K562 treated with DMSO at 1 percent for 4 hours (cell line): Measurements from ENCODE around the gene ITPRID1. TPM values are rescaled to one million over a fixed set of nuclear protein-coding genes. Genes with fewer than 3 reads are reported as not detected.

Source experiments
- total RNA-seq: library from RNA; unstranded; fragments of 300-600 nt; gene quantifications from 2 replicates; pipeline ENCODE4 v1.2.3, GENCODE V29; 2022; ENCODE audit not compliant: insufficient read depth

ITPRID1 gene
- total RNA-seq = not detected in 2 replicates

DNA sequence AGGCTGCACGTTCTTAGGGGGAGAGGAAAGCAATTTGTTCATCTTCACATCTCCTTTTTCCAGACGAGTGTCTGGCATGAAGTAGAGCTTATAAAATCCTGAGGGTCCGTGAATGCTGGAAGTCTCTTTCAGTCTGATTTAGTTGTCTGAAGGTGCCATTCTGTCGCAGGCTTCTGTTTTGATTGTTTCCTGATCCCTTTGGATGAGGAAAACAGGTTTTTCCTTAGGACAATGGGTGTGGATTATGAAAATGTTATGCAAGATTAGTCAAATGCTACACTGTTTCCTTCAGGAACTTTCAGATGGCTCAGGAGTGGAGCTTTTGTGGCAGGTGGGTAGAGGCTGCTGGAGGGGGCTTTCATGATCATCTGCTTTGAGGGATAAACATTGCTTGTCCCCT, at the start of gene ITPRID1:
Gene ITPRID1 (plus strand): TSS at position 301 of the 400 bp plus-strand sequence. CDS start 38,935 bp downstream, outside the sequence.

DNA sequence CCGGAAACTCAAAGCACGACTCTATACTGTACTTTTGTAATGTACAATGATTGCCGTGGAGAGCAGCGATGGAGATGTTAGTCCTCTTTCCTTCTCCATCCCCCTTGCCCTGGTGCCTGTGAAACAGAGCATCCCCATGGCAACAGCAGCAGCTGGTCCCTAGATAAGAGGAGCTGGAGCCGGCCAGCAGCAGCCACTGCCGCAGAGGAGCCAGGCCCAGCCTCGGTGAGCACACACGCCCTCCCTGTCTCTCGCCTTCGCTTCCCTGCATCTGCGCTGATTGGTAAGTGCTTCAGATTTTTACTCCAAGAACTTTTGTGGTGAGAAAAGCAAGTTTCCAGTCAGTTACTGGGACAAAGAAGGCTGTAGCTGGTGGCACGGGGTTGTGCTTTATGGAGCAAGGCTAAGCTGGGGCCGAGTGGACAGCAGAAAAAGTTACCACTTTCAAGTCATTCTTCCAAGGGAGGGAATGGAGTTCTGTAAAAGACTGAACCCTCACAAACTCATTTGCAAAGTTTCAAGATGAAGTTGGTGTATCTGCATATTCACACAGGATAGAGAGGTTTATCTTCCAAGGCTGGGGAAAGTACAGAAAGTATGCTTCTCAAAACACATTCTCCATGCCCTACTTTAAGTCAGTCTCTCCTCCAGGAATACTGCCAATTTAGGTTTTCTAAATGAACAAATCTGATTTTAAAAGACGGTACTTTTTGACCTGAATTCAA, 173.3 kb downstream of the ITPRID1 start, which contains the start of gene PPP1R17:
Gene PPP1R17 (plus strand): TSS at position 192 of the 725 bp plus-strand sequence. CDS start 5,227 bp downstream, outside the sequence.

Other genes starting within 250 kb of the ITPRID1 start
- not detected in 2 replicates for gene NEUROD6, start 173.4 kb upstream of the ITPRID1 start, total RNA-seq
- not detected in 2 replicates for gene PPP1R17, start 173.1 kb downstream of the ITPRID1 start, total RNA-seq